A673 (cell line): Measurements from ENCODE around the gene USO1.

ENCODE experiments used
- CTCF ChIP-seq: fragments of 300-800, 200-600 bp; sonication (generic); conservative IDR thresholded peaks from 2 replicates; pipeline ENCODE4 v1.5.1; 2017; ENCODE audit warnings: low read depth, mild to moderate bottlenecking, antibody characterized with exemption, low read length, moderate library complexity, mixed read lengths
- EZH2 ChIP-seq: fragments of 200-600 bp; sonication (generic); IDR thresholded peaks from 2 replicates; pipeline ENCODE4 v1.6.1; 2017; ENCODE audit warnings: borderline replicate concordance, low read depth, mild to moderate bottlenecking, mixed read lengths, antibody characterized with exemption, low read length; ENCODE audit not compliant: poor library complexity, severe bottlenecking

- TF ChIP-seq CTCF, result no peak
- TF ChIP-seq EZH2, result no peak
Observed at GRCh38 chr4:75698162-75698962, 26.0 kb upstream of the USO1 start.
